Measurements from ENCODE around the gene POLG. TPM values are rescaled to one million over a fixed set of nuclear protein-coding genes. Genes with fewer than 3 reads are reported as not detected.

The POLG gene
- total and polyA plus RNA-seq, 2 of the 13 experiments (the other 11 are each of a cell fraction or from before 2014, with no cell fraction given): 26.6 to 35.5 TPM

- peak; percentile 33 for TF ChIP-seq ZNF407 (CRISPR knock-in tag; IDR thresholded peaks at IDR 0.05; ENCODE audit: not compliant biosample characterization)
- peak; percentile 83 for TF ChIP-seq ZNF768 (CRISPR knock-in tag; IDR thresholded peaks at IDR 0.05)
- TF ChIP-seq ZNF670 (CRISPR knock-in tag; IDR thresholded peaks at IDR 0.05; ENCODE audit: borderline replicate concordance): no peak
- TF ChIP-seq ZNF343 (CRISPR knock-in tag; IDR thresholded peaks at IDR 0.05): no peak
- TF ChIP-seq, protein P1, sequence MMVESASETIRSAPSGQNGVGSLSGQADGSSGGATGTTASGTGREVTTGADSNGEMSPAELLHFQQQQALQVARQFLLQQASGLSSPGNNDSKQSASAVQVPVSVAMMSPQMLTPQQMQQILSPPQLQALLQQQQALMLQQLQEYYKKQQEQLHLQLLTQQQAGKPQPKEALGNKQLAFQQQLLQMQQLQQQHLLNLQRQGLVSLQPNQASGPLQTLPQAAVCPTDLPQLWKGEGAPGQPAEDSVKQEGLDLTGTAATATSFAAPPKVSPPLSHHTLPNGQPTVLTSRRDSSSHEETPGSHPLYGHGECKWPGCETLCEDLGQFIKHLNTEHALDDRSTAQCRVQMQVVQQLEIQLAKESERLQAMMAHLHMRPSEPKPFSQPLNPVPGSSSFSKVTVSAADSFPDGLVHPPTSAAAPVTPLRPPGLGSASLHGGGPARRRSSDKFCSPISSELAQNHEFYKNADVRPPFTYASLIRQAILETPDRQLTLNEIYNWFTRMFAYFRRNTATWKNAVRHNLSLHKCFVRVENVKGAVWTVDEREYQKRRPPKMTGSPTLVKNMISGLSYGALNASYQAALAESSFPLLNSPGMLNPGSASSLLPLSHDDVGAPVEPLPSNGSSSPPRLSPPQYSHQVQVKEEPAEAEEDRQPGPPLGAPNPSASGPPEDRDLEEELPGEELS (CRISPR knock-in tag; IDR thresholded peaks at IDR 0.05): no peak; the same call in 1 of the 2 replicates
- TF ChIP-seq, protein P2, sequence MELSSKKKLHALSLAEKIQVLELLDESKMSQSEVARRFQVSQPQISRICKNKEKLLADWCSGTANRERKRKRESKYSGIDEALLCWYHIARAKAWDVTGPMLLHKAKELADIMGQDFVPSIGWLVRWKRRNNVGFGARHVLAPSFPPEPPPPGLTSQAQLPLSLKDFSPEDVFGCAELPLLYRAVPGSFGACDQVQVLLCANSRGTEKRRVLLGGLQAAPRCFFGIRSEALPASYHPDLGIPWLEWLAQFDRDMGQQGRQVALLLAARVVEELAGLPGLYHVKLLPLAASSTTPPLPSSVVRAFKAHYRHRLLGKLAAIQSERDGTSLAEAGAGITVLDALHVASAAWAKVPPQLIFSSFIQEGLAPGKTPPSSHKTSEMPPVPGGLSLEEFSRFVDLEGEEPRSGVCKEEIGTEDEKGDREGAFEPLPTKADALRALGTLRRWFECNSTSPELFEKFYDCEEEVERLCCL (CRISPR knock-in tag; IDR thresholded peaks at IDR 0.05; ENCODE audit: borderline replicate concordance): peak; percentile 61; the same call in 1 of the 2 replicates
- TF ChIP-seq BHLHE40 (IDR thresholded peaks at IDR 0.05; ENCODE audit: low read length): no peak
- 0 out of 2 replicates have a peak, but pooled peaks have one; percentile 50 for TF ChIP-seq ZFP90 (CRISPR knock-in tag; IDR thresholded peaks at IDR 0.05; ENCODE audit: borderline replicate concordance)
- peak; percentile 64 for TF ChIP-seq ZNF574 (CRISPR knock-in tag; IDR thresholded peaks at IDR 0.05)
- peak; percentile 96 for TF ChIP-seq ZNF232 (CRISPR knock-in tag; IDR thresholded peaks at IDR 0.05; ENCODE audit: borderline replicate concordance)
Measured at GRCh38 chr15:89361451-89362202, 27.0 kb upstream of the POLG start (continued).

Data from HepG2 (cell line).